GM18505 (cell line): ENCODE measurements around the gene LY6G6F.
A peak's percentile ranks its signal among the peaks of the same experiment; 100 is the strongest.

ENCODE experiments used
- ATAC-seq: cut with Tn5 transposase; IDR thresholded peaks from one replicate; pipeline ENCODE4 v1.9.1; 2021; ENCODE audit not compliant: unreplicated experiment
- POLR2A ChIP-seq: IDR thresholded peaks from 4 replicates; pipeline ENCODE4 v1.6.1; 2011; ENCODE audit warnings: borderline replicate concordance; ENCODE audit not compliant: insufficient read depth, insufficient read length; ENCODE audit errors: extremely low read depth

Gene LY6G6F

DNA sequence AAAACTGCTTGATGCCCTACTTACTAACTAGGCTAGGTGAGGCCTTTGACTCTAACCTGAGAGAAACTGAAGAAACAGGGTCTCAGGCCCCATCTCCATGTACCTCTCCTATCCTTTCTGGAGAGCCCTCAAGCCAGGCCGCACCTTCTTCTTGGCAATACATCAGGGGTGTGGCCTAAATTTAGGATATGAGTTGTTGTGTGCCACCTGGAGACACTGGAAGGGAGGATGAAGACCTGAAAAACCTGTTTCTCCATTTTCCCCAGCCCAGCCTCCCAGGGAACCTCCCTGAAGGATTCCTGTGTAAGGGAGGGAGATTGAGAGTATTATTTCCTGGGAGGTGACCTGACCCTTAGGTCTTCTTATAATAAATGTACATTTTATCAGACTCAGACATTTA lies 11.6 kb downstream of the LY6G6F start:
- no peak for ATAC-seq

DNA sequence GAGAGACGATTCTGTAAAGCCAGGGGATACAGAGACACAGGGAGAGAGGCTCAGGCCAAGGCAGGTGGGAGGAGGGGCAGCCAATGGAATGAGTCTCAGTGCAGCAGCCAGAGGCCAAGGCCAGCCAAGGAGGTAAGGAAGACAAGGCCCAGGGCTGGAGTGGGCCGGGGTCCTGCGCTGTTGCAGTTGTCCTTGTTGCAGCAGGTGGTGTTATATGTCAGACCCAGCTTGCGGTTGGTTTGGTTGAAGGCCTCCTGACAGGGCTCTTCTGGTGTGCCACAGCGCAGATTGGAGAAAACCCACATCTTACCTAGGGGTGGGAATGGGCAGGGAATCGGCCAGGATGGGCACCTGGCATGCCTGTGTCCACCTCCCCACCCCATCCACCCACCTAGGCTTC lies 12.3 kb downstream of the LY6G6F start:
- ATAC-seq: no peak
- TF ChIP-seq POLR2A: no peak

More for the DNA sequence above, 11.6 kb downstream of the LY6G6F start:
- TF ChIP-seq POLR2A: no peak

DNA sequence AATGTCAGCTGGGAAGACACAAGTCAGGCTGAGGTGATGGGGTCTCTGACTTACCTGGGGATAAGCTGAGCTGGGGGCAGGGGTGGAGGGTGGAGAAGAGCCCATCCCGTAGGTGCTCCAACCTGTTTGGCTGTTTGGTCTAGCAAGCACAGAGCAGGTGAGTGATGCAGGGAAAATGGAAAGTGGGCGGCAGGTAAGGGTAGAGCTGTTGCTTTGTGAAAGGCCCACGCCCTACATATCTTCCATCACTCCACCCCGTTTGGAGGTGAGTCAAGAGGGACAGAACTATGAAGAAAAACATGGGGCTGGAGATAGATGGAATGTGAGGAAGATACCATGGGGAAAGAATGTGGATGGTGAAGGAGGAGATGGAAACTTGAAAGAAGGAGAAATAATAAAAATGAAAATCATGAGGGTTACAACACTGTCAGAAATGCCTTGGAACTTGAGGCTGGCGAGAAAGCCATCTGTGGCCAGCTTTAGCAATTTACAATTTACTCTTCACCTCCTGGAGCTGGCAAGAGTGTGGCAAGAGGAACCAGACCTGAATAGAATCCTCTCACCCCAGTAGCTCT lies 13.6 kb downstream of the LY6G6F start:
- TF ChIP-seq POLR2A: no peak
- ATAC-seq: no peak

DNA sequence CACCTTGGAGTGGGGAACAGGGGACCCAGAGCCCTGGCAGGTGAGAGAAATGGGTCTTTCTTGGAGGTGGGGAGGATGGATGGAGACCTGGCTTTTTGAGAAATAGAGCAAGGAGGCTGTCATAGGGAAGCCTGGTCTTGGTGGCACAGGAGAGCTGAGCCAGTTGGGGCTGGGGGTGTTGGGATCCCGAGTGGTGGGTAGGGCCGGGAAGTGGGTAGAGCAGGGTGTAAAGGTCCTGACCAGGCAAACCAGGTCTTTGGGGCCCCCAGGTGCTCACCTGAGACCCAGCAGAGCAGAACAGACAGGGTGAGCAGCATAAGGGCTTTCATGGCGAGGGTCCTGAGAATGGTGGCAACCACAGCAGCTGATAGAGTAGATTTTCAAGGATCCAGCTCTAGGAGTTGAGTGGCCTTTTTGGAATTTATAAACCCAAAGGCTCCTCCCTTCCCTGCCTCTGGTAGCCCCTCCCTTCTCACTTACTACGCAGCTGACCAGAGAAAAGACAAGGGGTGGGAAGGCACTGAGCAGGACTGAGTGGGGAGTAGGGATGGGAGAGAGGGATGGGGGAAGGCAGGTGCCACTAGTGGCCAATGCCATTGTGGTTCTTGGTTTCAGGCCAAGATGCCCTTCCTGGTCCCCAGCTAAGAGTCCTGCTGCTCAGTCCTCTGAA lies 14.8 kb downstream of the LY6G6F start, which contains the start of gene LY6G6C:
TSS of gene LY6G6C (minus strand) at position 396 of the 670 bp plus-strand sequence. CDS start at position 329, 67 bp downstream.
- TF ChIP-seq POLR2A: no peak
- no peak for ATAC-seq

DNA sequence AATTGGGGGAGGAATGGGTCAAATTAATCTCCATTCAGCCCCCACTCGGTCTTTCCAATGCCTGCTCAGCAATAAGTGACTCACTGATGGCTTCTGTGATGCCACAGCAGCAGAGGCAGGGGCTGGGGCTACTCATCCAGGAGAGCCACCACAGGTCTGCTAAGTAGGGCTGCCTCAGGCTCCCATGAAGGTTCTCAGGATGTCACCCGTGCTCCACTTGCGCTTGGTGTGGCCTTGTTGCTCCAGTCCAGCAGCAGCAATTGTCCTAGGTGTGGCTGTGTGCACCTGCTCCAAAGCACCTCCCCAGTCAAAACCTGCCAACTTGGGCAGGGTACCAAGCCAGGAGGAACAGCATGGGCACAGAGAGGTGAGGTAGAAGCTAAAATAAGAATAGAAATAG lies 15.5 kb downstream of the LY6G6F start:
- no peak for TF ChIP-seq POLR2A
- no peak for ATAC-seq

DNA sequence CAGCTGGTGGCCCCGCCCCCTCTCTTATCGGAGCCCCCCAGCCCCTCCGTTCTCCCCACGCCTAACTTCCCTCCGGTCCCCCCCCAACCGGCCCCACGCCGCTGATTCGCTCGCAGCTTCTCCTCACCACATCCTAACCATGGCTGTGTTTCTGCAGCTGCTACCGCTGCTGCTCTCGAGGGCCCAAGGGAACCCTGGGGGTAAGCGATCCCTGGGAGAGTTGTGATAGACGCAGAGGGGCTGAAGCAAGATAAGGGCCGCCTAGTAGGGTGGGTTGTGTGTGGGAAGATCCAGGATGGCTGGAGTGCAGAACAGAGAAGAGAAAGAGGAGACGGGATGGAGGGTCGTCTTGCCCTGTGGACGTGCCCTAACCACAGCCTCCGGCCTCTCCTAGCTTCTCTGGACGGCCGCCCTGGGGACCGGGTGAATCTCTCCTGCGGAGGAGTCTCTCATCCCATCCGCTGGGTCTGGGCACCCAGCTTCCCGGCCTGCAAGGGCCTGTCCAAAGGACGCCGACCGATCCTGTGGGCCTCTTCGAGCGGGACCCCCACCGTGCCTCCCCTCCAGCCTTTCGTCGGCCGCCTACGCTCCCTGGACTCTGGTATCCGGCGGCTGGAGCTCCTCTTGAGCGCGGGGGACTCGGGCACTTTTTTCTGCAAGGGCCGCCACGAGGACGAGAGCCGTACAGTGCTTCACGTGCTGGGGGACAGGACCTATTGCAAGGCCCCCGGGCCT lies 16.7 kb downstream of the LY6G6F start, which contains the start of gene MPIG6B:
TSS of gene MPIG6B (plus strand) at position 129 of the 735 bp plus-strand sequence. CDS start at position 140, 11 bp downstream.
- no peak for TF ChIP-seq POLR2A
- ATAC-seq: no peak

DNA sequence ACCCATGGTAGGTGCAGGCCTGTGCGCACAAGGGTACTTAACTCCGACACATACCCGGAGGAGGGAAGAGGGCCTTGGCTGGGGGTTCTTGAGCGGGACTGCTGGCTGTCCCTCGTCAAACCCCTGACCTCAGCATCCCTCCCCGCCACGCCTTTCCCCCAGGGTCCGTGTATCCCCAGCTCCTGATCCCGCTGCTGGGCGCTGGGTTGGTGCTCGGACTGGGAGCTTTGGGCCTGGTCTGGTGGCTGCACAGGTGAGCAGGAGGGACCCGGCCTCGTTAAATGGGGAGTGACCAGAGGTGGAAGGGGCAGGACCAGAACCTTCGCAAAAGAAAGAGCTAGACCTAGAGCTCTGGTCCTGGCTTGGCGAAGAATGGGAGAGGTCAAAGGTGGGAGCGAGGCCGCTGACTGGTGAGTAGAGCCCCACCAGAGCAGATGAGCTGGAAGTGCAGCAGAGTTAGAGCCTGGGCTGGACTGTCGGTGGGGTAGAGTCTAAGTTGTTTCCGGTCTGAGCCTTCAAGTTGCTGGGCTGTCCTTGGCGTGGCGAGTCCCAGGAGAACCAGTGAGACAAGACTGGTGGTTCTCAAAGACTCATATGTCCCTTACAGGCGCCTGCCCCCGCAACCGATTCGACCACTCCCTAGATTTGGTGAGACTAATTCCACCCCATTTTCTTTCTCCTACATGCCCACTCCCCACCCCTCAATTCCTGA lies 17.5 kb downstream of the LY6G6F start:
- TF ChIP-seq POLR2A: no peak
- no peak for ATAC-seq

DNA sequence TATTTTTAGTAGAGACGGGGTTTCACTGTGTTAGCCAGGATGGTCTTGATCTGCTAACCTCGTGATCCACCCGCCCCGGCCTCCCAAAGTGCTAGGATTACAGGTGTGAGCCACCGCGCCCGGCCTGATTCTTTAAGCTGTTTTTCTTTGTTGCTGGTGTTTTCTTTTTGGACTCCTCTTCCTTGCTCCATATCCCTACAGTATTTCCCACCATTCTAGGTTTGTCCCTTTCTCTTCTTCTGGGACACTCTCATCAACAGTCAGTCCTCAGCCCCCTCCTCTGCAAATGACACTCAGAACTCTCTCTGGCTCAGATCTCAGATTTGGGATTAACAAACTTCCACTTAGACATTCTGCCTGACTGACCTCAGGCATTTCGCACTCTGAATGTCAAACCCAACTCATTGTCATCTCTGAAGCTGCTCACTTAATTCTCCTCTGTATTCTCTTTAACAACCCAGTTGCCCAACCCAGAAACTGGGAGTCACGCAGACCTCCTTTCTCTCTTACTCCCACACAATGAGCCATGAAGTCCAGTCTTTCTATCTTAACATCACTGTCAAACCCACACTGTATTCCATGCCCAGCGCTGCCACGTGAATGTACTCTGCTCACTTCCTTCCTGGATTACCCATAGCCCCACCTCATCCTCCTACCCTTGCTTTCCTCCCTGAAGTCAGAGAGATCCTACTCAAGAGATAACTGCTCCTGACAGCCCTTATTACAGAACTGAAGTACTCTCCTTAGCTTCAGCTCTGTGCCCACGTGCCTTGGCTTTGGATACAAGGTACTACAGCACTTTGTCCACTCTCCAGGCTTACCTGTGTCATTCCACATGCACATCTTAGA lies 19.1 kb downstream of the LY6G6F start:
- TF ChIP-seq POLR2A: no peak
- ATAC-seq: no peak

DNA sequence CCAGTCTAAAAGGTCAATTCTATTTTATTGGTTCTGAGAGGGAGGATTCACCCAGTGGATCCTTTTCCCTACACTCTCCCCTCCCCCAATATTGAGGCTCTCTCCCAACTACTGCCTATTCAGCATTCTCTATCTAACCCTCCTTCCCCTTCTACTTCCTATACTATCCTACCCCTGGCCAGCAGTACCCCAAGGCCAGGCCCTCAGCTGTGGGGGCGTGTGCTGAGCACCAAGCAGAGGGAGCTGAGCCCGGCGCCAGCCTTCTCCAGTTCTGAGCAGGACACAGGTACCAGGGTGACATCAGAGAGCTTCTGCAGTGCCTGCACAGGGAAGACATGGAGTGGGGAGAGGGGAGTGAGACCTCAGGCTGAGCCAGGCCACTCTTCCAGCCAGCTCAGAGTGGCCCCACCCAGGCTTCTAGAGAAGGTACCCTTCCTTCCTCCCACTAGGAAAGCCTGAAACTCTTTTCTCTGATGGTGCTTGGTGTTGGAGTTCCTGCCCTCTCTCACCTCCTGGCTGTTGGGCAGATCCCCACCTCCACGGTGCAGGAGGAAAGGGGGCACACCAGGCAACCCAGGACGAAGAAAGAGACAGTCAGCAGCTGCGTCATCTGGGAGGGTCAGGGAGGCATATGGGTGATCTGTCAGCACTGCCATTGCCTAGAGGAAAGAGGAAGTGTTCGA lies 20.5 kb downstream of the LY6G6F start:
- peak; percentile 7 for ATAC-seq
- TF ChIP-seq POLR2A: peak; percentile 51

DNA sequence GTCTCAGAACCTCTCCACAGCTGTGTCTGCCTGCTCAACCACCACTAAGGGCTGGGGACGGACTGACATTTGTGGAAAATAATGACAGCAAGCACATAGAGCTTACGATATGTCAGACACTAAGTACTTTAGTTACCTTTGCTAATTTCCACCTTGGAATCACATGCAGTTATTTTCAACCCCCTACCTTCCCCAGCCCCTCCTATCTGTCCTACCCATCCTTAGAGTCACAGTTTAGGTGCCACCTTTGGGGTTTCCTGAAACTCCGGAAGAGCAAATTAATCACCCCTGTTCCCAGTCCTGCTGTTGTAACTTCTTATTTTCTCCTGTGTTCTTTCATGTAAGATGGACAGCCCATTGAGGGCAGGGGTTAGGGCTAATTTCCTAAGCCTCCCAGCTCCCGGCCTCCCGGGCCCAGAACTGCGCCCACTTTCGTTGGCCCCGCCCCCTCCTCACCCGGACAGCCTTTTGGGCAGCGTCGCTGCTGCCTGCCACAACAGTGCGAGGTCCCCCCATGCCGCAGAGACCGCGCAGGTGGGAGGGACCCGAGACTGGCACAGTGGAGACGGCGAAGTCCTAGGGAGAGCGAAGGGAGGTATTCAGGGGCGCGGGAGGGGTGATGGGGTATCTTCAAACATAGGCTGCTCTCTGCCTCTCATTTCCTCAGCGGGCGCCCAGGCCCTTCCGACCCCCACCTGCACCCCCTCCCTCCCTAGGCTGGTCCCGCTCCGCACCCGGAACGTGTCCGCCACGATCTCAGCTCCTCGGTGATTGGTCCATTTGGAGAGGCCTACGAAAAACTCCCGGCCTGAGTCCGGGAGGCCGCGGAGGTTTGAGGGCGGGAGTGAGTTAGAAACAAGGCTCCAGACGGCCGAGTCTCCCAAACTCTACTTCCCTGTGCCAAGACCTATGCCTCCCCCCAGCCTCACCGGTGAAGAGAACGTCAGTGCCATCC lies 21.3 kb downstream of the LY6G6F start:
- no peak for TF ChIP-seq POLR2A
- ATAC-seq: peak; percentile 57
